HS-5 (cell line): ENCODE measurements around the gene NUFIP1.
A peak's percentile ranks its signal among the peaks of the same experiment; 100 is the strongest.
"Not testable (repeated sequence)": the region's sequence is repeated elsewhere in the genome, so short reads cannot be mapped to it uniquely, and the experiment has no call there.

ENCODE experiments used
- DNase-seq: peaks from one replicate; pipeline ENCODE4 v3.0.0-alpha.2; 2012; ENCODE audit warnings: low read depth

NUFIP1 gene

DNA sequence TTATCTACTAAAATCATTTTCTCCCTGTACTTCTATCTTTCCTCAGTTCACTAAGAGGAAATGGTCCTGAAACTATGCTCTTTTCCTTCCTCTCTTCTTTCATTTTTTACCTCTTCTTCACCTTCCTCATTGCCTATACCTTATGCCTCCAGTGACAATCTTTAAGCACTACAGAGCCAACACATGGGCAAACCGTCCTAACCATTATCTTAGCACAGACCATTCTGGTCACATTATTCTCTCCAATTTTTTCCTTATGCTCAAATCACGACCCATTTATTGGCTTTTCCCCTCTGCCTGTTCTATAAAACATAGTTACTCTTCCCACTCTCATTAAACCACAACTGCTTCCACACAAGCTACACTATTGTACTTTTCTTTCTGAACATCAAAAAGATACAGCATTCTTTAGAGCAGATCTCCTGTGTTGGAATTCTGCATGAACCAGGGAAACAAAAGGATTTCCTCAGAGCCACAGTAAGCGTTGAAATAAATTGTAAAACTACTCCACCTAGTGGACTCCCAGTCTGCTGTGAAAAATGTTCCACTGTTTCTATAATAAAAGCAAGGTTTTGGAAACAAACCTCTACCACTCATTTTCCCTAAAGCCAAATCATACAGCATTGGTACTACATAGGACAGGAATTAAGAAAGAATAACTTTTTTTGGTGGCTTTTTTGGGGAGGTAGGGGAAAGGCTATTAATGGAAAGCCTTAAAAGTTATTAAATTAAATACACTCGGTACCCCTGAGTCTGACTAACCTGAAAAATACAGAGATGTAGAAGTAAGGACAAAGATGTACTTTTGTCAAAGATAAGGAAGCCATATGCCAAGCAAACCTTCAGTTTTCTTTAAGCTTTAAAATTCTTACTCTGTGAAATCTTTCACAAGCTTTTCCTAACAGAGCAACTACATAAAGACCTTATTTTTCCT is 19.5 kb downstream of the NUFIP1 start:
- no peak for DNase-seq

DNA sequence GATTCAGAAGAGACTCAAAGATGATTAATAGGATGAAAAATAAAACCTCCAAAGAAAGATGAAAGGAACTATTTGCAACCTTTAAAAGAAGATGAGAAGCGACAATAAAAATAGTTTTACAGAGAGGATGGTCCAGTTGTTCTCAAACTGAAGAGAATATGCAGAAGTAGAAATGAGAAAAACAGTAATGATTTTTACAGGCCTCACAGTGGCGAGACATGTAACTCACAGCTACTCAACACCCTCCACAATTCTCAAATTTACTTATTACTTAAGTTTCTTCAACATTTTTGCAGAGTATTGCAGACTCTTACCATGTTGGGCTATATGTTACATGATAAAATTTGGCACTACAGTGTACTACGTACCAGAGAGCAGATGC is 20.8 kb downstream of the NUFIP1 start:
- DNase-seq = no peak

DNA sequence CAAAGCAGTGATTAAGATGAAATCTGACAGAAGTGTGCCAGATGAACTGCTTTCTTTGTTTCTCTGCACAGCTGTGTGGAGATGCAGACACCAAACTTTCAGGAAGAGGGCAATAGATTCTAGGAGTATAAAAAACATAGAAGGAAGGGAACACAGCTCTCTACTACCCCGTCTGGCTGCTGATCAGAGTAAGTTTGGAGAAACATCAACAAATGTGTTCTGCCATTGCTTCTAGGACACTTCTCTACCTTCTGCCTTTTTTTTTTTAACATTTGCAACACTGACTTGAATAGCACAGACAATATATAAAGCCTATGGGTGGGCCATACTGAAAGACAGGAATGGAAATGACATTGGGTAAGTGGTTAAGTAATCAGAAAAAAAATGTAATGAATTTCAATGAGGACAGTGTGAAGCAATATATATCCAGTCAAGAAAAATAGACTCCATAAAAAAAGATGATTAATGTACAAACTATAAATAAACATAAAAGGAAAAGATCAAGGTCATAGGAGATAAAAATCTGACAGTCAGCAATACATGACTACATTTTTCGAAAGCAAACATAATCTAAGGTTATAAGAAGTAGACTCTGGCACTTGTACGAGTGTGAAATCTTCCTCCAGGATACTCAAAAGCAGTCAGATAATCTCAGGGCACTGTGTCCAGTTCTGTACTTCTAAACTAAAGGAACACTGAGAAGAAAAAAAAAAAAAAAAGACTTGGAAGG is 21.4 kb downstream of the NUFIP1 start:
- no peak for DNase-seq

DNA sequence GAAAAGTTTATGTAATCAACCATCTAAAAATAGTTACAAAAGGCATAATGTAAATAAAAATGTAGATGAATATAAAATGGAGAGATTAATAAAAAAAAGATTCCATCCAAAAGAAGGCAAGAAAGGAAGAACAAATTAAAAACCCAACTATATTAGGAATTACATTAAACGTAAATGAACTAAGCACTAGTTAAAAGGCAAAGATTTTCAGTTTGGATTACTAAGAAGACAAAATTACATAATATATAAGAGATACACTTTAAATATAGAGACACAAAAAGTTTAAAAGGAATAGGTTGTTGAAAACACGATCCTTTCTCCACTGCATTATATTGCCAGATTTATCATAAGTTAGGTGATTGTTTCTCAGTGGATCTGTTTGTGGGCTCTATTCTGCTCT is 27.3 kb downstream of the NUFIP1 start:
- no peak for DNase-seq

DNA sequence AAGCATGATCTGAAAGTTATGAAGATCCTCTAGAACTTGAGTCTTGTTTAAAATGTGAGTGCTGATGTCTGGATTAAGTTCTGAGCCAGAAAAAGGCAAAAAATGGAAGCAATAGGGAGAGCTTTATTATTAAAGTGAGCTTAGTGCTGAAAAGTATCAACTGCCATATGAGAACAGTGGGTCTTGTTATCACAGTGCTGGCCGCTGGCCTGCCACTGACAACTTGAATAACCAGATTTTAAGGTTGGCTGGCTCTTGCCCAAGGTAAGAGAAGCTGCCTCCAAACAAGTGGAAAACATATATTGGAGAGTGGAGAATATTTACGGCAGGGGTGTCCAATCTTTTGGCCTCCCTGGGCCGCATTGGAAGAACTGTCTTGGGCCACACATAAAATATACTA is 33.9 kb downstream of the NUFIP1 start:
- DNase-seq = no peak

DNA sequence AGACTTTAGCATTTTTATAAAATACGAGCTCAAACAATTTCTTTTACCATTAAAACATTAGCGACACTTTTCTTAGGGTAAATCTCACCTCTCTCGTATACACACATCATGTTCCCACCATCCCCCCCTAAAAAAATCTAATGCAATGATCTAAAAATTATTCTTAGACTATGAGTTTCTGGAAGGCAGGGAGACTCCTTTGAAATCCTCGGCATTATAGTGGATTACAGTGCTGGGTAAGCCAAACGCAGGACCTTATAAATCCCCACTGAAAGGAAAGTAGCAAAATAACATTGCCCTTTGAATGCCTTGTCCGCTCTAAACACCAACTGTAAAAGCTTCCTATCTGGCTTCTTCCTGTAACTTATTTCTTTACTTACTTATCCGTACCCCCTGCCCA is 35.0 kb downstream of the NUFIP1 start:
- DNase-seq = no peak

DNA sequence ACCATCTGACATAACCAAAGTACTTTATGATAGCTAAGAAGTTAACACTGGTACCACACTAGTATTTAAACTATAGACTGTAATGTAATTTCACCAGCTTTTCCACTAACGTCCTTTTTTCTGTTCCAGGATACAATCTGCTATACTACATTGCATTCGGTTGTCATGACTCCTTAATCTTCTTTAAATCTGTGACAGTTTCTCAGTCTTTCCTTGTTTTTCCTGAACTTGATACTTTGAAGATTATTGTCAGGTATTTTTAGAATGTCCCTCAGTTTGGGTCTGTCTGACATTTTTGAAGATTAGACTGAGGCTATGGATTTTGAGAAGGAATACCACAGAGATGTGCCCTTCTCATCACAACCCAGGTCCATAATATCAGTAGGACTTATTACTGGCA is 36.6 kb downstream of the NUFIP1 start:
- DNase-seq = no peak

DNA sequence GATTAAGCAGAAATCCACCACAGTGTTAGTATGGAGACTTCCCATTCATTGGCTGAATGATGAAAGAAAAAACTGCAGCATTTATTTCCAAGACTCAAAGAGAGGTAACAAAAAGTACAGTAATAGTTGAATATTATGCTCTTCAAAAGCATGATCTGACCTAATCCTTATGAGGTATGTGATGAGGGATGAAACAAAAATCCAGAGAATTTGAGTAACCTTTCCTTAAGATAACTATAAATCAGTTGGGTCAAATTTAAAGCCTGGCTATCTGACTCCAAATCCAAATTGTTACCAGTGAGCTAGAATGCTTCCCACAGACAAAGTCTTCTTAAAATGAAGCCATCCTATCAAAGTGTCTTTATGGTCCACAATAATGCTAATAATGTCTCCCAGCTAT is 38.1 kb downstream of the NUFIP1 start:
- no peak for DNase-seq

DNA sequence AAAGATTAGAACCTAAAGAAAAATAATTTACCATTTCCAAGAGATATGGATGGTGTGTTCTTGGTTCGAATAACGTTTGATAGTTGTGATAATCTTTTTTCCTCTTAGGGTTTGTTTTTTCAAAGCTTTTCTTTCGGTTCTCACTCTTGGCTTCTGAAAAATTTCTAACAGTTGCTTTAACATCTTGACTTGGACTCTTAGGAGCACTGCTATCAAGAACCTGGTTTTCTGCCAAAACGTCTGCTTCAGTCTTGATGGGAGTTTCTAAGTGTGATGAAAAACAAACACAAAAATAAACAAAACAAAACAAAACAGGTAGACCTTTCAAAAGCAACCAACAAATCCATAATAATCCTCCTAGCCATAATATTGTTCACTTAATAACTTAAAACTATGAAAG is 45.9 kb downstream of the NUFIP1 start:
- DNase-seq = not testable (repeated sequence)

DNA sequence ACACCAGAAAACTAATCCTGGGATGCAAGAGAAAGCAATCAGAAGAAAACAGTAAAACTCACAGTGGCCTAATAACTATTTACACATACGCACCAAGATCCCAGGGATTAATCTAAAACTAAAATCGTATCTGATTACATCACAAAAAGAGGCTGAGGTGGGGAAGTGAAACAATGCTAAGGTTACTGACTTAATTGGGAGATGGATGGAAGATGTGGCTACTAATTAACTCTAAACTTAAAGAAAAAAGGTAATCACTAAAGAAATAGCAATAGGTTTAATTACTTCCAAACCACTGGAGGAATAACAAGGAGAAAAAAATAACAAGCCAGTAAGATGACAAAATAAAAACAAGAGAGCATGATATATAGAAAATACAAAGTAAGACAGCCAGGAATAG is 50.4 kb downstream of the NUFIP1 start:
- DNase-seq = no peak

DNA sequence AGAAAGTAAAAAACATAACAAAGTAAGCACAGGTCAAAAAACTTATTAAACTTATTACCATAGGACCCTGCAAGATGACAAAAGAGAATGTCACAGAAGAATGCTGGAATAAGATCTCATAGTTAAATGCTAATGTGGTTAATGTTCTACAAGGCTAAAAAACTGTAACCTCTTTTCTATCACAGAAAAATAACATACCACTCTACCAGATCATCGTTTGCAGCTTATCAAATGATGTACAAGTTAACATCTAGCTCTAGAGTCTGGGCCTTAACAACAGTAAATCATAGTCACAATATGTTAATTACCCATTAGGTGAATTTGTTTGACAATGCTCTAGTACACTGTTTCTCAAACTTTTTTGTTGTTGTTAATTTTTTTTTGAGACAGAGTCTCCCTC is 53.0 kb downstream of the NUFIP1 start:
- DNase-seq = no peak

DNA sequence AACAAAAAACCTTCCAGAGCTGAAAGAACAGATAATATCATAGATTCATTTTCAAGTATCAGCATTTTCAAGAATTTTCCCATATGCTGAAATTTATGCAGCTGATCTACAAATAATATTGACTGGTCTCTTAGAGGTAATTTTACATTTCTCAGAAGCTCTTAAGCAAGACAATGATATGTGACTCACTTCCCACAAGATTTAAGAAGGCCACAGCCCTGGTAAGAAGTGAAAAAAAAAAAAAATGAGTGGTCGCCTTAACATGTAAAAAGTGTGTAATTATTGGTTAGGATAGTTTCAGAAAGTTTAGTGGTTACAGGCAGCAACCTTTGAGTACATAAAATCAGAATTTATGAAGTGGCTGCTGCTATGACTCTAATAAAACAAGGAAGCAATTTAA is 54.5 kb downstream of the NUFIP1 start:
- DNase-seq = no peak

DNA sequence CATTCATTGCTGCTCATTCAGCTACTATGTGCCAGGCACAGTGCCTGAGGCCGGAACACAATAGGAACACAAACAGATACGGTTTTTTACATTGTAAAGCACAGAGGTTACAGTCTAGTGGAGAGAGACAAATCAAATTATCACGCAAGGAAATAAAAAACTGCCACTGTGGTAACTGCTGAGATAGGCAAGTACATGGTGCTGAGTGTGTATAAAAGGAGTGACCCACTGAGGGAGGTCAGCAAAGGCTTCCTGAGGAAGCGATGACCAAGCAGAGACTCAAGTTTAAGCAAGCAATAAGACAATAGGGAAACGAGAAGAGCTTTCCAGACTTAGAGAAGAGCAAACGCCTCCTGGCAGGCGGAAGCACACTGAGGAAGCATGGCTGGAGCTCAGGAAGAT is 56.4 kb downstream of the NUFIP1 start:
- no peak for DNase-seq

DNA sequence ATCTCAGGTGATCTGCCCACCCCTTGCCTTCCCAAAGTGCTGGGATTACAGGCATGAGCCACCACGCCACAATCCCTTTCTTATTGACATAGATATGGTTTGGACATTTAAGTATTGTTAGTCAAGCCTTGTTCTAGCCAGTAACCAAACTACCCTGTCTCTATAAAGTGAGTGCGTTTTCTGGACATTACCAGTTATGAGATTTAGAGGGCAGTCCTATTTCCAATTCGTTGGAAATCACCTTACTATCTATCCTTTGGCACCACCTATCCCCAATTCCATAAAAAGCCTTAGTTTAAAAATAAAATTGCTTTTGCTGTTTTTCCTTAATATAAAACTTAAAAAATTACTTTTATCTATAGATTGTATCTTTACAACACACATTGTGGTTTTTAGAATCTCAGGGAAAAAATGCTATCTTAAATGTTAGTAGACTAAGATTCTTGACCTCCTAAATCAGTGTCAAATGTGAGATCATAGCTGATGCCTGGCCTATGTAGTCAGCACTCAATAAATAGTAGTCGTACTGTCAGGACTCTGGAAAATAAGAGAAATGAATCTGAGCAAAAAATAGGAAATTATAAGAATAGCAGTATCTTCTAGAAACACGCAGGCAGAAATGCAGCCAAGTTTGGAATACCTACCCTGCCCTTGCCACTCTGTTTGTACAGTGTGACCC is 57.0 kb downstream of the NUFIP1 start:
- no peak for DNase-seq

DNA sequence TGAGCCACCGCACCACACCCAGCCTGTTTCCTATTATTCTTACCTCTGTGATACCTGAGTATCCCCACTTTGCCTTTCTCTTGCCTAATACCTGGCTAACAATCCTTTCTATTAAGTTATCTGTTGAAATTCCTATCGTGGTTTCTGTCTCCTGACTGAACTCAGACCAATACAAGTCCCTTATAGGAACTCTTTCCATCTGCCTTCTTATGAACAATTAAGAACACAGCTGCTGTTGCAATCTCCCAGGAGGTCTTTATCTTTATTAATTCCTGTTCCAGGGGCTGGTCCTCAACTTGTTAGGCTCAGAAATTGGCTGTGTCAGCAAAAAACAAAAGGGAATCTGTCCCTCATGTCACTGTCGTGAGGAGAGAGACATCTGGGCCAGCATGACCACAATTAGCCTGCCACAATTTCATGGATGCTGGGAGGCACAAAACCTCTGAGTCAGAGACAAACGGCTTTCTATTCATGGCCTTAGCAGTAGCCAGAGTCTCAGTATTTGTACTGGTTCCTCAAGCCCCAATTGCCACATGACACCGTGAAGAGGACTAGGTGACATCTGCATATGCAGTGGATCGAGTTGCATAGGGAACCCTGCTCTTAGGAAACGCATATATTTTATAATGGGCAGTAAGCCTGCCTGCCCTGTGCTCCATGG is 58.2 kb downstream of the NUFIP1 start:
- no peak for DNase-seq

DNA sequence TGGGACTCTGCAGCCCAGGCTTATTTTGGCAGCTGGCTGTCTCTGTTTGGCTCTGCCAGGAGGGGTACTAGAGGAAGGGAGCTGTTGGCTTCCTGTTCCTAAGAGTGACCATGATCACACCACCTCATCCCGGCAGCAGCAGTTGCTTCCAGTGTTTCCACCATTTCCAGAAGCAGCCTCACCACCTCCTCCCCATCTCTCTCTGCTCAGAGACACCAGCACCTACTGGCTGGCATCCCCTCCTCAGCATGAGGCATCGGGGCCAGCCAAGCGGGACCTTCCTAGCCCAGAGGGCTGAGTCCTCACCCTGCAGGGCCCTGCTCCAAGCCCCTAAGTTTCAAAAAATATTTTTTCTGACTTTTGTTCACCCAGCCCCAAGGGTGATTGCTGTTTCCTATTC is 59.0 kb downstream of the NUFIP1 start:
- DNase-seq = no peak

DNA sequence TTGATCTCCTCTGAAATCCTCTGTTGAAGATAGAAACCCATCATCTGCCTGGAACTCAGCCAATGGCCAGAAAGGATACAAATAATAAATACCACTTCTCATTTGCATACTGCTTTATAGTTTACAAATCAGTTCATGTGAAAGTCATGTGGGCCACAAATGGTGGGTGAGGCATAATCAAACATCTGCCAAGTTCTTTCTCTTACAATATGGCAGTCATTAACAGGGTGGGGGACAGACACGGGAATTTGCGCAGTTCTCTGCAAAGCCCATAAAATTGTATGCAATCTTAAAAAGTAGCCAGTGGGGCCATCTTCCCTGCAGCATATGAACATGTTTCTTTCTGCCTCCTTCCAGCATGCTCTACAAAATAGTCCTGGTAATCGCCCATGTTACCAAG is 59.6 kb downstream of the NUFIP1 start:
- no peak for DNase-seq

DNA sequence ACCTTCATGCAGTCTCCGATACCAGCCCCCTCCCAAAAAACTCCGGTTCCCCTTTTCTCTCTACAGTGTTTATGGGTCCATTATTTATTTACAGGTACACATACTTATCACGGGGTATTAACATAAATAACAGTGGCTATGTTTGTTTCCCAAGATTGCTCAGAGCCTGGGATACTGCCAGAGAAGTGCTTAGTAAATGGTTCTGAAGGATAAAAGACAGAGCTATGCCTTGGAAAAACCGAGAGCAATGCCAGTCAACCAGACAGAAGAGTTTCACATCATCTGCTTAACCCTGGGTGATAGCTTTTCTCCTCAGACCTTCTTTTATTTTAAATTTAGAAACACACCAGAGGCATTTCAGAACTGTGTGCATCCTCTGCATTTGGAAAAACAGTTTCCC is 61.3 kb downstream of the NUFIP1 start:
- no peak for DNase-seq

DNA sequence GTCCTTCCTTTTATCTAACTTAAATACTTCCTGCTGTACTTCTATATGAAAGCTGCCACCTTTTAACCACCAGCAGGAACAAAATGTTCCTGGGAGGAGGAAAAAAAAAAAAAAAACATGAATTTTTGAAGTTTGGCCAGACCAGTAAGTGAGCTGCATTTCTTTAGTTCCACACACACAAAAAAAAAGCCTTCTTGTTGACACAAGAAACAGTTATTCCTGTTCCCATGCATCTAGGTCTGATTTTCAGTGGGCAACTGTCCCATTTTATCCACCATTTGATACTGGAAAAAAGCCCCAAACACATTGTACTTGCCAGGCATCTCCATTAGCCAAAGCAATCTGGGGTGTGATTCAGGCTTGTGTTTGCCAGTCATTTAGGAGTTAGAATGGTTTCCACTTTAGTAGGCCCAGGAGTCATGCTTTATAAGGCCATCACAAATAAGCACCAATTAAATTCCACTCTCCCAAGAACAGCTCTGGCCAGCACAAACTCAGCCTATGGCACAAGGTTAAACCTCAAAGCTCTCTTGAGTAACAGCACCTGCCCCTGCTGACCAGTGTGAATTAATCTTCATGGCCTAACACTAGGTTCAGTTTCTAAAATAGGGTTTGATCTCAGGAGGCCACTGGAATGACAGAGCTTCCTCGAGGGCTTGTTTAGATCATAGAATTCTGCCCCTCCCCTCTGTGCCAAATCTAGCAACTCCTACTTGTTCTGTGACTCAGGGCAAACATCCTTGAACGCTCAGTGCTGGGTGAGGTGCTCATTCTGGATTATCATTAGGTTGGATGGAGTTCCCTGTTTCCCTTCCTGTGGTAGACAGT is 67.1 kb downstream of the NUFIP1 start:
- DNase-seq = peak; percentile 64

DNA sequence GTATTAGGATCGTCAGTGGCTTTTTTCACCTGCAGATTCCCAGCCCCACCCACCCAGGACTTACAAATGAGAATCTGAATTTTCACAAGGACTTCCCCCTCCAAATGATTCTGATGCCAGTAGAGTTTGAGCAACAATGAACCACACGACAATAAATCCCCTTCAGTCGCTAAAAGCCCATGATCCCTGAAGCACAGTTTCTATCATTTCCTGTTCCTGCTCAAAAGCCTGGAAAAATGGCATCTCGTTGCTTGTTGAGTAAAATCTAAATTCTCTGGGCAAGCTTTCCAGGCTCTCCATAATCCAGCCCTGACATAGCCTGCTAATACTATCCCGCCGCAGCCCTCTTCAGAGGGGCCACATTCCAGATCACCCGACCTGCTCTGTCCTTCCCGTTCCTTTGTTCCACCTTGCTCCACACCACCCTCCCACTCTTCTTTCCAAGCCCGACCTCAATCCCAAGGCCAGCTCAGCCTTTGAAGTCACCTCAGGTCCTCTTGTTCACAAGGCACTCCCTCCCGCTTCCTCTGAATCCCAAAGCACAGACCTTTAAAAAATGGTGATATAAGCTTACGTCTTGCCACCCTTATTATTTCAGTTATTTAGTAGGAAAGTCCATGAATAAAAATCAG is 67.9 kb downstream of the NUFIP1 start:
- DNase-seq = no peak

DNA sequence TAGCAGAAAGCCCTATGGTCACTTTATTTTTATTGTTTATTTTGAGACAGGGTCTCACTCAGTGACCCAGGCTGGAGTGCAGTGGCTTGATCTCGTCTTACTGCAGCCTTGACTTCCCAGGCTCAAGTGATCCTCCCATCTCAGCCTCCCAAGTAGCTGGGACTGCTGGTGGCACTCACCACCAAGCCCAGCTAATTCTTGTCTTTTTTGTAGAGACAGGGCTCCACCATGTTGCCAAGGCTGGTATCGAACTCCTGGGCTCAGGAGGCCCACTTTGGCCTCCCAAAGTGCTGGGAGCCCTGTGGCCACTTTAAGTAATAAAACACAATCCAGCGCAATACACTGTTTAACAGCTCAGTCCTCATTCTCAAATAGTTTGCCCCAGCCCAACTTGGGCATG is 69.3 kb downstream of the NUFIP1 start:
- DNase-seq = no peak
